ENCODE measurements around the gene GIN1.

The GIN1 gene

DNA sequence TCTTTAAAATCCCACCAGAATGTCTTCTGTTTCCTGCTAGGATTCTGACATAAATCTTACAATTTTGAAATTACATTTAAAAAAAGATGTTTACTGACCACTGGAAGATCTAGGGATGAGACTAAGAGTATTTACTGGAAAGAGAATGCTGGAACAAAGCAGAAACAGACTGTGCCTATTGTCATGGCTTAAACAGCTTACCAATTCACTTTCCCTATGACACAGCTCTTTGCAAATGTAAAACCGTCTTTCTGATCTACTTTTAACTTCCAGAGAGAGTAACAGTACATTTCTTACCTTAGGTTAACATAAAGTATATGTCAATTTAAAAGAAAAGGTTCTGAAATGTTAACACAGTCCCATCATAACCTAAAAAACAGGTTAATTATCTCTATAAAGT is 10.7 kb downstream of the GIN1 start:
- Histone ChIP-seq H3K9ac (ENCODE audit: low read length) (no peak overlapping the region), H3K4me3 (ENCODE audit: low read depth, low read length) (no peak overlapping the region), H3K27ac (ENCODE audit: low read depth, low read length) (no peak overlapping the region), H3K4me1 (ENCODE audit: control insufficient read depth, insufficient read depth, low read length) (peaks cover 7% of the 10 kb centered on the region; the same call in 1 of the 2 replicates), H3K36me3 (ENCODE audit: control insufficient read depth, insufficient read depth, low read length) (no peaks in the 10 kb centered on the region), H3K27me3 (ENCODE audit: control insufficient read depth, insufficient read depth, low read length) (no peaks in the 10 kb centered on the region), H3K9me3 (ENCODE audit: control insufficient read depth, insufficient read depth, low read depth, low read length) (no peaks in the 10 kb centered on the region)

DNA sequence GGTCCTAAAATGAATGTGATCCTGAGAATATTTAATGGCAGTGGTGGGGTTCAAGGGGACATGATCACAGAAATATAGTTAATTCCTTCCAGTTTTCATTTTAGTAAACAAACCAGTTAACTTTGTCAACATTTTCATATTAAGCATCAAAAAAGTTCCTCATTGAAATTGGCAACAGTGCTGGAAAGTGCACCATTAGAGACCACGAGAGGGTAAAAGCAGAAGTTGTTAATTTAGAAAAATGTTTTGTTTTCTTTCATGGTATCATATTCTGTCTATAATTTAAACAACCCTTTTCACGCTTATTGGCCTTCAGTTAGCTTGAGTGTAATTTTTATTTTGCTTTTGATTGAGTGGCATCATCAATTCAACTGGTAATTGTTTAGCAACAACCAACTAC is 11.9 kb downstream of the GIN1 start:
- Histone ChIP-seq H3K4me3 (ENCODE audit: low read depth, low read length) (no peak overlapping the region), H3K36me3 (ENCODE audit: control insufficient read depth, insufficient read depth, low read length) (no peaks in the 10 kb centered on the region), H3K9me3 (ENCODE audit: control insufficient read depth, insufficient read depth, low read depth, low read length) (no peaks in the 10 kb centered on the region), H3K9ac (ENCODE audit: low read length) (no peak overlapping the region), H3K4me1 (ENCODE audit: control insufficient read depth, insufficient read depth, low read length) (peaks cover 7% of the 10 kb centered on the region; the same call in 1 of the 2 replicates), H3K27ac (ENCODE audit: low read depth, low read length) (no peak overlapping the region), H3K27me3 (ENCODE audit: control insufficient read depth, insufficient read depth, low read length) (no peaks in the 10 kb centered on the region)

DNA sequence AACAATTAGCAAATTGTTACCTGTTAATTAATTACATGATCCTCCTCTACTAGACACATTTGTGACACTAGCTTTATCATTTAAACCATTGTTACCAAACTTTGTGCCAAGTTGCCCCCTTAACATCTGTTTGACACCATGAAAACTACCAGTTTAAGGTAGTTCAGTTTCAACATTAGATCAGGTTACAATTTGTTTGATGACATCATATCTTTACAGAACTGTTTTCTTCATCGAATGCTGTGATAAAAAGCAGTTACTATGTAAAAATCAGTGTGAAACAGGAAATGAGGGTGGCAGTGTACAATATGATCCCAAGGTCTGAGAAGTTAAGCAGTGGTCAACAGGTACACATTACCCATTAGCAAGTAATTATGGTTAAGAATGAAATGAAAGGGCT is 17.7 kb downstream of the GIN1 start:
- no peaks in the 10 kb centered on the region for H3K9me3 ChIP-seq (ENCODE audit: control insufficient read depth, insufficient read depth, low read depth, low read length)
- H3K4me3 ChIP-seq (ENCODE audit: low read depth, low read length) = no peak overlapping the region
- H3K36me3 ChIP-seq (ENCODE audit: control insufficient read depth, insufficient read depth, low read length) = peaks cover 5% of the 10 kb centered on the region; the same call in 1 of the 2 replicates
- no peak overlapping the region for H3K27ac ChIP-seq (ENCODE audit: low read depth, low read length)
- H3K9ac ChIP-seq (ENCODE audit: low read length) = no peak overlapping the region
- H3K4me1 ChIP-seq (ENCODE audit: control insufficient read depth, insufficient read depth, low read length) = no peaks in the 10 kb centered on the region
- H3K27me3 ChIP-seq (ENCODE audit: control insufficient read depth, insufficient read depth, low read length) = no peaks in the 10 kb centered on the region

DNA sequence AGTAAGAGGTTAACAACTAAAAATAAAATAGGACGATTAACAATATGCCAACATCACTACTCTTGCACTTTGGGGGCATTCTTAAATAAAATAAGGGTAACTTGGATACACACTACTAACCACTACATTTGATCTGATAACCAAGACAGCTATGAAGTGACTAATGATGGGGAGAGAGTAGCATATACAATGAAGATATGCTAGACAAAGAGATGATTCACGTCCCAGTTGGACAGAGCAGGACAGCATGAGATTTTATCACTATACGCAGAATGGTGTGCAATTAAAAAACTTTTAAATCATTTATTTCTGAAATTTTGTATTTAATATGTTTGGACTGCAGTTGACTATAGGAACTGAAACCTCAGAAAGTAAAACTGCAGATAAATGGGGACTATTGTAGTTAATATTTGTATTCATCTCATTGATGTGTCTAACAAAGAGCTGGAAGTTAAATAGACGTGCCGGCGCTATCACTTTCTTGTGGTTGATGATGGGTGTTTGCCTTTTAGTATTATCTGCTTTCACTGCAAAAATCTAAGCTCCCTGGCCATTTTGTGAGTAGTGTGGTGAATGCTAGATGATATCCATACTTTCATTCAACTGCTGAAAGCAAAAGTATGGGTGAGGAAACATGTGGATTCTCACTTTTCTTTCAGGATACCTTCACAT is 18.7 kb downstream of the GIN1 start:
- no peak overlapping the region for H3K4me3 ChIP-seq (ENCODE audit: low read depth, low read length)
- peaks cover 5% of the 10 kb centered on the region; the same call in 1 of the 2 replicates for H3K36me3 ChIP-seq (ENCODE audit: control insufficient read depth, insufficient read depth, low read length)
- no peak overlapping the region for H3K9ac ChIP-seq (ENCODE audit: low read length)

DNA sequence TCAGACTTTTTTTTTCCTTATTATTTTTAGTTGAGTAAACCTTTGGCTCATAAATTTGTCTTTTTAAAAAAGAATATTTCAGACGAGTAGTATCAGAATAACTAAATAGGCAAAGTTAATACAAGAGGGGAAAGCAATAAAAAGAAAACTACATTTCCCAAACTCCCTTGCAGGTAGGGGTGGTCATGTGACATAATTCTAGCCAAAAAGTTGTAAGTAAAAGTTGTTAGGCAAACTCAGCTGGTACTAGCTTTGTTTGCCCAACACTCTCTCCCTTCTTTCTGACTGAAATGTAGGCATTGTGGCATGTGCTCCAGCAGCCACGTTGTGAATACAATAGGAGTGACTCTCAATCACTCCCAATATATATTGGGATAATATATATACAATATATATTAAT is 20.9 kb downstream of the GIN1 start:
- no peaks in the 10 kb centered on the region for H3K27me3 ChIP-seq (ENCODE audit: control insufficient read depth, insufficient read depth, low read length)
- H3K9ac ChIP-seq (ENCODE audit: low read length) = no peak overlapping the region
- H3K9me3 ChIP-seq (ENCODE audit: control insufficient read depth, insufficient read depth, low read depth, low read length) = no peaks in the 10 kb centered on the region
- H3K4me1 ChIP-seq (ENCODE audit: control insufficient read depth, insufficient read depth, low read length) = no peaks in the 10 kb centered on the region
- no peak overlapping the region for H3K4me3 ChIP-seq (ENCODE audit: low read depth, low read length)
- H3K36me3 ChIP-seq (ENCODE audit: control insufficient read depth, insufficient read depth, low read length) = peaks cover 5% of the 10 kb centered on the region; the same call in 1 of the 2 replicates
- no peak overlapping the region for H3K27ac ChIP-seq (ENCODE audit: low read depth, low read length)

More for the DNA sequence above, 18.7 kb downstream of the GIN1 start:
- Histone ChIP-seq H3K27ac (ENCODE audit: low read depth, low read length) (no peak overlapping the region), H3K9me3 (ENCODE audit: control insufficient read depth, insufficient read depth, low read depth, low read length) (no peaks in the 10 kb centered on the region), H3K27me3 (ENCODE audit: control insufficient read depth, insufficient read depth, low read length) (no peaks in the 10 kb centered on the region), H3K4me1 (ENCODE audit: control insufficient read depth, insufficient read depth, low read length) (no peaks in the 10 kb centered on the region)

DNA sequence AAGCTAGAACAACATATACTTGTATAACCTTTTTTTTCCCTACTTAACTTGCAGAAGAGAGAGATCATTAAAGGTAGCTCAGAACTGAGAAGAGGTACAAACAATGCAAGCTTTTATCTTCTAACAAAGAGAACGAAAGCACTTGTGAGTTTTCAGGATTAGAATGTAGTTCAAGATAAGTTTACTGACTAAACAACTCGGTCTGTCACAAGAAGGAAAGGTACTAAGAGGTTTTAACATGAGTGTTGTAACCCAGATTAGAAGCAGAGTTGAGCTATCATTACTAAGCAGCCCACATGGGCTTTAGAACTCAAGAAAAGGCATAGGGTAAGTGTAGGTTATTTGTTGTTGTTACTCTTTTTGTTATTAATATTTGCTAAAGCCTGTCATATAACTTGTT is 25.2 kb downstream of the GIN1 start:
- no peak overlapping the region for H3K9ac ChIP-seq (ENCODE audit: low read length)
- no peak overlapping the region for H3K4me3 ChIP-seq (ENCODE audit: low read depth, low read length)
- no peaks in the 10 kb centered on the region for H3K9me3 ChIP-seq (ENCODE audit: control insufficient read depth, insufficient read depth, low read depth, low read length)
- no peak overlapping the region for H3K27ac ChIP-seq (ENCODE audit: low read depth, low read length)
- peaks cover 3% of the 10 kb centered on the region; the same call in 1 of the 2 replicates for H3K36me3 ChIP-seq (ENCODE audit: control insufficient read depth, insufficient read depth, low read length)
- H3K4me1 ChIP-seq (ENCODE audit: control insufficient read depth, insufficient read depth, low read length) = no peaks in the 10 kb centered on the region
- no peaks in the 10 kb centered on the region for H3K27me3 ChIP-seq (ENCODE audit: control insufficient read depth, insufficient read depth, low read length)

DNA sequence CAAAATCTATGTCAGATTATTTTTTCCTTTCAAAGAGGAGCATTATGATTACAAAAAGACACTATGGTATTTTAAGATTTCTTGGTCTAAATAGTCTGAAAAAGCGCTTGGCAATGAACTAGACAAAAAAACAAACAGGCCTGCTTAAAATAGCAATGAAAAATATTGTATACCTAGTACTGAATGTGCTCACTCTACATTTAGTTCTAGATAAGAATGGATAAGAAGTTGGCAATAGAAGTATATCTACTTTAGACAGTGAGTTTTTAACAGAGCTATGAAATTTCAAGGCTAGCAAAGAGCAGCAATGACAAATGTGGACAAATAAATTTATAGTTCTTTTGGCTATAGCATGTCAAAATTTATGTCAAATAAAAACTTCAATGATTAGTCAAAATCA is 26.2 kb downstream of the GIN1 start:
- peaks cover 3% of the 10 kb centered on the region; the same call in 1 of the 2 replicates for H3K36me3 ChIP-seq (ENCODE audit: control insufficient read depth, insufficient read depth, low read length)
- H3K4me1 ChIP-seq (ENCODE audit: control insufficient read depth, insufficient read depth, low read length) = no peaks in the 10 kb centered on the region
- no peak overlapping the region for H3K9ac ChIP-seq (ENCODE audit: low read length)
- no peak overlapping the region for H3K27ac ChIP-seq (ENCODE audit: low read depth, low read length)
- H3K4me3 ChIP-seq (ENCODE audit: low read depth, low read length) = no peak overlapping the region
- H3K27me3 ChIP-seq (ENCODE audit: control insufficient read depth, insufficient read depth, low read length) = no peaks in the 10 kb centered on the region
- no peaks in the 10 kb centered on the region for H3K9me3 ChIP-seq (ENCODE audit: control insufficient read depth, insufficient read depth, low read depth, low read length)

DNA sequence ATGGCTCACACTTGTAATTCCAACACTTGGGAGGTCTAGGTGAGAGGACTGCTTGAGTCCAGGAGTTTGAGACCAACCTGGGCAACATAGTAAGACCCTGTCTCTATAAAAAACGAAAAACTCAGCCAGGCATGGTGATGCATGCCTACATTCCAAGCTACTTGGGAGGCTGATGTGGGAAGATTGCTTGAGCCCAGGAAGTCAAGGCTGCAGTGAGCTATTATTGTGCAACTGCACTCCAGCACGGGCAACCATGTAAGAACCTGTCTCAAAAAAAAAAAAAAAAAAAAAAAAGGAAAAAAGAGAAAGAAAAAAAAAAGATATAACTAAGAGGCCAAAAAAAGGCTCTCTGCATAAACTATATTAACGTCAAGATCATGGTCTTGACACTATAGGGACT is 27.3 kb downstream of the GIN1 start:
- H3K36me3 ChIP-seq (ENCODE audit: control insufficient read depth, insufficient read depth, low read length) = peaks cover 3% of the 10 kb centered on the region; the same call in 1 of the 2 replicates
- H3K27me3 ChIP-seq (ENCODE audit: control insufficient read depth, insufficient read depth, low read length) = no peaks in the 10 kb centered on the region
- H3K9ac ChIP-seq (ENCODE audit: low read length) = no peak overlapping the region
- H3K4me3 ChIP-seq (ENCODE audit: low read depth, low read length) = no peak overlapping the region
- no peaks in the 10 kb centered on the region for H3K9me3 ChIP-seq (ENCODE audit: control insufficient read depth, insufficient read depth, low read depth, low read length)
- no peak overlapping the region for H3K27ac ChIP-seq (ENCODE audit: low read depth, low read length)
- H3K4me1 ChIP-seq (ENCODE audit: control insufficient read depth, insufficient read depth, low read length) = no peaks in the 10 kb centered on the region

DNA sequence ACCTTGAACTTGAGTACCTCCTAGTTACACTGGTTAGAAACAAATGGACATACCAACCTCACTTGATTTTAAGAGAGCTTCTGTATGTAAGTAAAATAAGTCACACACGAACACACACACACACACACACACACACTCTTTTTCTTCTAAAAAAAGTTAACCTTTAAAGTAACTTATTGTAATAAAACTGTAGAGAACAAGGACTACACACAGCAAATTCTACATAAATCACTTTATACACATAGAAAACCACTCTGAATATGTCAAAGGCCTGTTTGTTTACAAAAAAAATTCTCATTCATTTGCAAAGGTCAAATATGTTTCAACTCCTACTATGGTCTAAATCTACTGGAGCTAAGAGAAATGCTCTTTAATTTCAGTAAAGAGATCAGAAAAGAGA is 29.1 kb downstream of the GIN1 start:
- Histone ChIP-seq H3K4me3 (ENCODE audit: low read depth, low read length) (no peak overlapping the region), H3K27me3 (ENCODE audit: control insufficient read depth, insufficient read depth, low read length) (no peaks in the 10 kb centered on the region), H3K36me3 (ENCODE audit: control insufficient read depth, insufficient read depth, low read length) (peaks cover 10% of the 10 kb centered on the region), H3K9me3 (ENCODE audit: control insufficient read depth, insufficient read depth, low read depth, low read length) (no peaks in the 10 kb centered on the region), H3K9ac (ENCODE audit: low read length) (no peak overlapping the region), H3K27ac (ENCODE audit: low read depth, low read length) (no peak overlapping the region), H3K4me1 (ENCODE audit: control insufficient read depth, insufficient read depth, low read length) (no peaks in the 10 kb centered on the region)

DNA sequence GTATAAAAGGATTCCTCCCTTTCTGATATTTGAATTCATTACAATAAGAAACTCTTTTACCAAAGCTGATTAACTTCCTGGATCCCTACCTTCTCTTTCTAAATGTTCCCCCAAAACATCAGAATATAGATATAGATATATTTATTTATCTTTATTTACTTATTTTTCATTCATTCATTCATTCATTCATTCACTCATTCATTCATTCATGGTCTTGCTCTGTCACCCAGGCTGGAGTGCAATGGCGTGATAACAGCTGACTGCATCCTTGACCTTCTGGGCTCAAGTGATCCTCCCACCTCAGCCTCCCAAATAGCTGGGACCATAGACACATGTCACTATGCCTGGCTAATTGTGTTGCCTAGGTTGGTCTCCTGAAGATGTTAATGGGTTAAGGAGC is 30.7 kb downstream of the GIN1 start:
- no peak overlapping the region for H3K27ac ChIP-seq (ENCODE audit: low read depth, low read length)
- no peak overlapping the region for H3K4me3 ChIP-seq (ENCODE audit: low read depth, low read length)
- H3K9me3 ChIP-seq (ENCODE audit: control insufficient read depth, insufficient read depth, low read depth, low read length) = no peaks in the 10 kb centered on the region
- peaks cover 14% of the 10 kb centered on the region for H3K36me3 ChIP-seq (ENCODE audit: control insufficient read depth, insufficient read depth, low read length)
- no peaks in the 10 kb centered on the region for H3K4me1 ChIP-seq (ENCODE audit: control insufficient read depth, insufficient read depth, low read length)
- H3K27me3 ChIP-seq (ENCODE audit: control insufficient read depth, insufficient read depth, low read length) = no peaks in the 10 kb centered on the region
- no peak overlapping the region for H3K9ac ChIP-seq (ENCODE audit: low read length)

DNA sequence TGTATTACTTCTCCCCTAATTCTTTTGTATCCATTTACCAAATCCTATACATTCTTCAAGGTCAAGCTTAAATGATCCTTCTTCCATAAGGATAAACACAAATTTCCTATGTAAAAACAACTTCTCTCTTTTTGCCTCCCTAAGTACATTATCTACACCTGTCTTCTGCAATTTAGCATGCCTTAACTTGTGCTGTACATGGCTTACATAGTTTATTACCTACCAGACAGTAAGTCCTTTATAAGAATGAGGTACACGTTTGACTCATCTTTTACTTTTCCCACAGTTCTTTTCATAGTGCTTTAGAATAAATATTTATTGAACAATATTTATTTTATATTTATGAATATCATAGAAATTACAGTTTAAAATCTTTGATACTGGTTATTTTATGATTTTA is 33.4 kb downstream of the GIN1 start:
- no peaks in the 10 kb centered on the region for H3K9me3 ChIP-seq (ENCODE audit: control insufficient read depth, insufficient read depth, low read depth, low read length)
- H3K36me3 ChIP-seq (ENCODE audit: control insufficient read depth, insufficient read depth, low read length) = peaks cover 11% of the 10 kb centered on the region
- no peaks in the 10 kb centered on the region for H3K27me3 ChIP-seq (ENCODE audit: control insufficient read depth, insufficient read depth, low read length)
- H3K4me1 ChIP-seq (ENCODE audit: control insufficient read depth, insufficient read depth, low read length) = no peaks in the 10 kb centered on the region
- H3K27ac ChIP-seq (ENCODE audit: low read depth, low read length) = no peak overlapping the region
- no peak overlapping the region for H3K9ac ChIP-seq (ENCODE audit: low read length)
- H3K4me3 ChIP-seq (ENCODE audit: low read depth, low read length) = no peak overlapping the region

Measured in HUES6 (cell line).